HG03066 (cell line): ENCODE data around the gene TRIM67.

Source experiments
- ATAC-seq: cut with Tn5 transposase; IDR thresholded peaks from one replicate; pipeline ENCODE4 v1.9.1; 2021; ENCODE audit warnings: low read depth; ENCODE audit not compliant: unreplicated experiment

Gene TRIM67

DNA sequence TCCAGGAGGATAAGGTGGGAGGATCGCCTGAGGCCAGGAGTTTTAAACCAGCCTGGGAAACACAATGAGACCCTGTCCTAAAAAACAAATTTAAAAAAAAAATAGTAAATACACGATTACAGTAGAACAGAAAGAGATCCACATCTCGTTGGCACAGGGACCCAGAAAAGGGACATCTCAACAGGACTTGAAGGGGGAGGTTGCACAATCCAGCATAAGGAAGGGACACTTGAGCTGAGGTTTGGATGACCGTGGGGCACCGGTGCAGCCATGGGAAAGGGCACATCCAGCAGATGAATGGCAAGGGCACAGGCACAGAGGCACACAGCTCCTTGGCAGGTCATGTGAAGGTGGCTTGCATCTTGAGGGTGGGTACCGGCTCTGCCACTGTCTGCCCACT, 20.5 kb downstream of the TRIM67 start:
- ATAC-seq, result no peak

DNA sequence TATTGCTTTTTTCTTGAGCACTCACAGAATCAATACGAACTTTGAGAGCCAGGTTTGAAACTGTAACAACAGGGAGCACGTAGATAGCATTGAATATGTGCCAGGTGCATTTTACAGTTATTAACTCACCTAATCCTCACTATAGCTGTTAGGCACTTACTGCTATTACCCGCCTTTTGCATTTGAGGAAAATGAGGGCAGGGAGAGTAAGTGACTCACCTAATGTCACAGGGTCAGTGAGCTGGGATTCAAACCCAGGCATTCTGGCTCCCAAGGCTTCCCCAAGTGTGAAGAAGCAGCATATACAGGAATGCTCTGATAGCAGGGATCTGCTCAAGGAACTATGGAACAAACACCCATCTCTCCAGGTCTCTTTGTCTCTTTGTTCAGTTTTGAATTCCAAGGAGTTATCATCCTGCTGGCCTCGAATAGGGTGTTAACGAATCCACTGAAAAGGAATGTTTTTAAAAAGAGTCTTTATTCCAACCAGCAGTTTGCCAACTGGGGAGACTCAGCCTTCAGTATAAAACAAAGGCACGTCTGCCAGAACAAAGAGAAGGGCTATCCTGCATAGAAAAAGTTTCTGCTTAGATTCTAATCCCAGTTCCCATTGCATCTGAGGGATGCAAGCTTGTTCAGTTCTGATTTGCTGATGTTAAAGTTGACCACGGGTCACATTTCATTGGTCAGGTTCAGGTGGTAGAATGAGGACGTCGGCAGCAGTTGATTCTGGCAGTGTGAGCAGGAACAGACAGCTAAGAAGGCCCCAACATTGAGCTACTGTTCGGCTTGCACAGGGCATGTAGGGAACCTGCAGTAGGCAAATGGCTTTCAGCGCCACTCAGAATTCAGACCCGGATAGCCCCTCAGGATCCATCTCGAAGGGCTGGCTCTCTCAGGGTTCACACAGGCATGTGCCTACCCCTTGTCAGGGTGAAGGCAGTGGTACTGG, 22.1 kb downstream of the TRIM67 start:
- ATAC-seq, result no peak

DNA sequence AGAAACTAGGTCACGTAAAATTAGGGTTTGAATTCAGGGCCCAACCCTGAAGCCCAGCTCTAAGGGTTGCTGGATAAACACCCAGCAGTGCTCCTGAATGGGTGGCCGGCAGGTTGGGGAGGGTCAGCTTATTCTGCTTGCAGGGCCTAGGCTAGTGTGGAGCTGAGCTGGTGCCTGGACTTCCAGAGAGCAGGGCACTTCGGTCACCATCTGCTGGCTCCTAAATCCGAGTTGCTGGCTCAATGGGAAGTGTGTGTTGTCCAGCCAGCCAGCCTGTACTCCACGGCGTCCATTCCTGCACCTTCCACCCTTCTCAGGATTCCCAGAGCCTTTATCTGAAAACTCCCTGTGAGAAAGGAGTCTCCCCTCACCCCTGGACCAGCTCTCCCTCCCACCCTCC, 23.0 kb downstream of the TRIM67 start:
- ATAC-seq, result no peak

DNA sequence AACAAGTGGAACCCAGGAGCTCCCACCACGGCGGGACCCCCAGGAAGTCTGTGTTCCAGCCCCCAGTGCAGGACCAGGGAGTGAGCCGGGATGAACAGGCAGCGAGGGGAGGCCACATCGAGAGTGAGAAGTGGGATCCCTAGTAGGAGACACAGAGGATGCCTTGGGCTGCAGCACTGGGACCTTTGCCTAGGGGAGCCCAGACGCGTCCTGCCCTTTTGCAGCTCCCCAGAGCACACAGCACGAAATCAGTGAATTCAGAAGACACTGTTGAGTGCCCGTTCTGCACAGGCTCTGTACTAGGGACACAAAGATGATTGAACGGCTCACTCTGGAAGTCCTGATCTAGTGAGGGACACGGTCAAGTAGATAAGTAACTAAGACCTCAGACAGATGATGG, 23.5 kb downstream of the TRIM67 start:
- no peak for ATAC-seq

DNA sequence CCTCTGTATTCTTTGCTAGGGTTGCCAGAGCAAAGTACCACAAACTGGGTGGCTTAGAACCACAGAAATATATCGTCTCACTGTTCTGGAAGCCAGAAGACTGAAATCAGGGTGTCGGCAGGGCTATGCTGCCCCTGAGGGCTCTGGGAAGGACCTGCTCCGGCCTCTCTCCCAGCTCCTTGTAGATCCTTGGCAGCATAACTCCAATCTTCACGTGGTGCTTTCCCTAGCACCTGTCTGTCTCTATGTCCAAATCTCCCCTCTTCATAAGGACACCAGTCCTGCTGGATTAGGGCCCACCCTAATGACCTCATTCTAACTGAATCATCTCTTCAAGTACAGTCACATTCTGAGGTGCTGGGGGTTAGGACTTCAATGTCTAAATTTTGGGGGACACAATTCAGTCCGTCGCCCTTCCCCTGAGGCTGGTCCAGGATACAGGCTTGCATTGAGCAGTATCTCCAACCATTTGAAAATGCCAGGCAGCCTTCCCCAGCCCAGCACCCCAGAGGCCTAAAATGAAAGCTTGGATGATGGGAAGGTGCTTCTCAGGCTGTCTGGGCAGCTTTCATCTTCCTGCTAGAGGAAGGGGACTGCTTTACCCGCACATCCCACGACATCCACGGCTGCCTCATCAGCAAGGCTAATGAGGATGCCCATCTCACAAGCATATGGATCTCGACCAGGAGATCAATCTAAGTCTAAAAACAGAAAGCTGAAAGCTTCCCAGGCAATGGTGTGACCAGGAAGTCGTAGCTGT, 24.7 kb downstream of the TRIM67 start:
- no peak for ATAC-seq

DNA sequence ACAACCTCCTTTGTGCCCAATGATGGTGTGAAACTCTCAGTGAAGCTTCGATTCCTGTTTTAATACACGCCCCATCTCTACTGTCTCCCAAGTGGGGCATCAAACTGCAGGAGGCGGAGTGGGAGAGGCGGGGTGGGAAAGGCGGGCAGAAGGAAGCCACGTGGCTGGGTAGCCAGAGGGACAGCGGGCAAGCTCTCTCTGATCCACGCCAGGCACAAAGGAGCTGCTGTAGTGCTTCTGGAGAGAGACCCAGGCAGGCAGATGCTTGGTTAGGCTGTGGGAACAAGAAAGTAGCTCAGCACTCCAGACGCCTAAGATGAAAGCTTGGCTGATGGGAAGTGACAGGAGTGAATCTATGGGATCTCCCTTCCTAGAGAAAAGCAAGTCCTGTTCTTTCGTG, 25.7 kb downstream of the TRIM67 start:
- no peak for ATAC-seq

DNA sequence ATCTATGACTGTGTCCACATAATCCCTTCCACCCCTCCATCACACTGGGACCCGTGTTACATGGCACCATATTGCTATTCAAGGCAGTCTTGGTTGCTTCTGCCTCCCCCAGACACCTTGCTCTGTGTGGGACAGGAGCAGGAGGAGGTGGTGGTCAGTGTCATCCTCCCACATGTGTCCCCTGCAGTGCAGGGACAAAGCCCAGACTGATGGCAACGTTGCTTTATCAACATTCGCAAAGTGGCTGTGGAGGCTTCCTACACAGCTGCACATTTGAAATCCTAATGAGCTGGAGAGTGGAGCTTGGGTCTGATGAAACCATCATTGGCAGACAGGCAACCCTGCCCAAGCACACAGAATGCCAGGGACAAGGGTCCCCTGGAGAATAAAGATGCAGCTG, 26.2 kb downstream of the TRIM67 start:
- ATAC-seq, result no peak

DNA sequence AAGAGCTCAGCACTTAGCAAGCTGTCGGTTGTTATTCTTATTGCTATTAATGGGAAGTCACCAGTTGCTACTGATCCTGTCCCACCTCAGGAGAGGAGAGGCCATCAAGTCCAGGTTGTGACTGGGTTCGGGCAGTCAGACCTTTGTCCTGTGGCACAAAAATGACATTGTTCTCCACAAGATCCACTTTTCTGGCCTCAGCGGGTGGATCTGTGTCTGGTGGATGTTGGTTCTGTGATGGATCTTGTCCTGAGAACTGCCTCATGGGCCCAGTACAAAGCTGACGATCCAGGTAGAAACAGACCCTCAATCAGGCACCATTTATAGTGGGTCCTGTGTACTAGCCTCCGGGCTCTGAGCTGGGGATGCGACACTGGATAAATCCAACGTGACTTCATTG, 26.9 kb downstream of the TRIM67 start:
- ATAC-seq, result no peak

DNA sequence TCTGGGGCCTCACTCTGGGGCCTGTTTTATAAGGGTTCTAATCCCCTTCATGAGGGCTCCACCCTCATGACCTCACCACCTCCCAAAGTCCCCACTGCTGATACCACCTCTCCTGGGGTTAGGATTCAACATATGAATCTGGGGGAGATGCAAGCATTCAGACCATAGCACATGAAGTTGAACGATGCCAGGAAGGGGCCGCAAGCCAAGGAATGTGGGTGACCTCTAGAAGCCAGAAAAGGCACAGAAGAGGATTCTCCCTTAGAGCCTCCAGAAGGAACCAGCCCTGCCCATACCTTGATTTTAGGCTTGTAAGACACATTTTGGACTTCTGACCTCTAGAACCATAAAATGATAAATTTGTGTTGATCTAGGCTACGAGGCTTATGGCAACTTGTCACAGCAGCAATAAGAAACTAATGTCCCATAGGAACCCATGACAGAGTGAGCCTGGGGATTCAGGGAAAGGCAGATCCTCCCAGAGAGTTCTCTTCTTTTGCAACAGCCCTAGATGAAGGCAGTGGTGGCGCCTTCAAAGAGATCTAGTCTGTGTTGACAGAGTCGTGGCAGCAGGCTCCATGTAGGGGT, 27.9 kb downstream of the TRIM67 start:
- no peak for ATAC-seq

DNA sequence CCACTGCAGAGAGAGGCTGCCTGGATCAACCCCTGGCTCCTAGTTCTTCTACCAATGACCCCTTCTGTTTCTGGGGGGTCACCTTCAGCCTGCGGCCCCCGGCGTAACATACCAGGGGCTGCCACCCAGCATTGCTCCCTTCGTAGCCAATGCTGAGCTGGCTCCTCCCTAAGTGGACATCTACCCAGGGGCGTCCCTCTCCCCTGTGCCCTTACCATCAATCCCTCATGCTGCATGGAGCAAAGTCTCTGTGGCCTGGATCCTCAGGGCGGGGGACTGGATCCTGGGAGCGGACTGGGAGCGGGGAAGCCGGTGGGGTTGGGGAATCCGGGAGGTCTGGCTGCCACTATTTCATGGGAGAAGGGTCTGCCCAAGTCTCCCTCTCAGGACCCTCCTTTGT, 28.6 kb downstream of the TRIM67 start:
- no peak for ATAC-seq

DNA sequence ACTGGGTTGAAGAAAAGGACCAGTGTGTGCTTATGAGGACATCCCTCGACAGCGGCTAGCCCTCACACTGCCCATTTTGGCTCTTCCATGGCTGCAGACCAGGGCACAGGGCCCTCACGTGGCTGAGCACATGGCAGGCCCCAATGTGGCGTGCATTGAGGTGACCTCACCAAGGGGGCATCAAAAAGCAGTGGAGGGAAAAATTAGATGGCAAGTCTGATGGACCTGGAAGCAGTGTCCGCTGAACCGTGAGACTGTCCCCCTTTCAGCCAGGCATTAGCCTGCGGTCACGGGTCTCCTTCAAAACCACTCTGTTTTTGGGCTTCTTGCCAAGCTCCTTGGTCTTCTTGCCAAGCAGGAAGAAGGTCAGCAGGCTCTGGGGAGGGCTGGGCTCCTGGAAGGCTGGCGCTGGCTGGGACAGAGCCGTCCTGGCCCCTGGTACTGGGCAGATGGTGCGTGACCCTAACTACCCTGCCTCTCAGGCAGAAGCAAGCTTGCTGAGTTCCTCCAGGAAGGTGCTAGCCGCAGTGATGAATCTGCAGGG, 30.8 kb downstream of the TRIM67 start:
- no peak for ATAC-seq

DNA sequence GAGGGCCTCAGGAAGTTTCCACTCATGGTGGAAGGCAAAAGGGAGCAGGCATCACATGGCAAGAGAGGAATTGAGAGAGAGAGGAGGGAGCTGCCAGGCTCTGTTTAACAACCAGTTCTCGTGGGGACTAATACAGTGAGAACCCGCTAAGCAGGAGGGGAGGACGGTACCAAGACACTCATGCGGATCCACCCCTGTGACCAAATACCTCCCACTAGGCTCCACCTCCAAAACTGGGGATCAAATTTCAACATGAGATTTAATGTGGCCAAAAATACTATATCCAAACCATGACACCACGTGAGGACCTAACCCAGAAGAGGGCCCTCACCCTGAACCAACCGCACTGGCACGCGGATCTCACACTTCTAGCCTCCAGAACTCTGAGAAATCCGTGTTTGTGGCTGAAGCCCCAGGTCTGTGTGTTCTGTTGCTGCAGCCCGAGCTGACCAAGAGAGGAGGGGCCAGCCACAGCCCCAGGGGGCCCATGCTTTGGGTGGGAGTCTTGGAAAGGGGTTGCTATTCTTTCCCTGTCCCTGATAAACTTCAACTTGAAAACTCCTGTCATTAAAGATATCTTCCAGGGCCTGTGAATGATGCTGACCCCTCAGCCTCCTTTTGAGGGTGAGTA, 32.0 kb downstream of the TRIM67 start:
- no peak for ATAC-seq

DNA sequence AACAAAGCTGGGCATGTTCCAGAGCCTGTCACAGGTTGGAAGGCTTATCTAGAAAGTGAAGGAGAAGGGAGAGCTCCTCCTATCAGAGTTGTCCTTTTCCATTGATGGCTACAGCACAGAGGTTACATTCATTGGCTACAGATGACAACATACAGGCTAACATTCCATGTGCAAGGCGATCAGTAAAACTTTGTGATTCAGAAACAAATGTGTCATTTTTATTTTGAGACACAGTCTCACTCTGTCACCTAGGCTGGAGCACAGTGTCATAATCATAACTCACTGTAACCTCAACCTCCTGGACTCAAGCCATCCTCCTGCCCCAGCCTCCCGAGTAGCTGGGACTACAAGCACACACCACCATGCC, 32.6 kb downstream of the TRIM67 start:
- ATAC-seq, result no peak

DNA sequence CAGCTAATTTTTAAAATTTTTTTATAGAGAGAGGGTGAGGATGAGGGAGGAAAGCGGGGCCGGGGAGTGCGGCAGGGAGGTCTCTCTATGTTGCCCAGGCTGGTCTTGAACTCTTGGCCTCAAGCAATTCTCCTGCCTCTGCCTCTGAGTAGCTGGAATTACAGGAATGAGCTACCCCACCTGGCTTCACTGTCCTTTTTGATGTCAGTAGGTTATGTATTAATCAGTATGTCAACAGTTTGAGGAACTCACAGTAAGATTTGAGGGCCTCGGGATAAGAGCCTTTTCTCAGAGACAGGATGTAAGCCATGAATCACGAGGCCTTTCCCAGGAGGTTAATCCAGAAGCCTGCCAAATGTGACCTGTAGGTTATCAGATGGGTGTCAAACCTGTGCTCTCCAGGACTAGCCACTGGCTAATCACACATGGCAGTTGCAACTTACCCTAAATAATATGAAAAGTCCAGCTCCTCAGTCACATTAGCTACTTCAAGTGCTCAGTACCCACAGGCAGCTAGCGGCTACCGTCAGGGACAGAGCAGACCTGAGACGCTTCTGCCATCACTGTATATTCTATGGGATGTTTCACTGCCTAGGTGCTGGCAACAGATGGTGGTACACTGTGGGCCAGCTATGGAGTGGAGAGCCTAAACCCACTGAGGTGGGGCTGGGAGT, 33.1 kb downstream of the TRIM67 start:
- ATAC-seq, result no peak

DNA sequence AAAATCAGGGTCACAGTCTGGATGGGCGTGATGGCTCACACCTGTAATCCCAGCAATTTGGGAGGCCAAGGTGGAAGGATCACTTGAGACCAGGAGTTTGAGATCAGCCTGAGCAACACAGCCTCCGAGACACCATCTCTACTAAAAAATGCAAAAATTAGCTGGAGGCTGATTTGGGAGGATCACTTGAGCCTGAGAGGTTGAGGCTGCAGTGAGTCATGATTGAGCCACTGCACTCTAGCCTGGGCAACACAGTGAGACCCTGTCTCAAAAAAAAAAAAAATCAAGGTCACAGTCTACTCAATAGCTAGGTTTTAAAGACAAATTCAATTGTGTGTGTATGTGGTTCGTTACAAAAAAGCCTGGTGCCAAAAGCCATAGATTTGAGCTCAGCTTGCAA, 34.4 kb downstream of the TRIM67 start:
- no peak for ATAC-seq

DNA sequence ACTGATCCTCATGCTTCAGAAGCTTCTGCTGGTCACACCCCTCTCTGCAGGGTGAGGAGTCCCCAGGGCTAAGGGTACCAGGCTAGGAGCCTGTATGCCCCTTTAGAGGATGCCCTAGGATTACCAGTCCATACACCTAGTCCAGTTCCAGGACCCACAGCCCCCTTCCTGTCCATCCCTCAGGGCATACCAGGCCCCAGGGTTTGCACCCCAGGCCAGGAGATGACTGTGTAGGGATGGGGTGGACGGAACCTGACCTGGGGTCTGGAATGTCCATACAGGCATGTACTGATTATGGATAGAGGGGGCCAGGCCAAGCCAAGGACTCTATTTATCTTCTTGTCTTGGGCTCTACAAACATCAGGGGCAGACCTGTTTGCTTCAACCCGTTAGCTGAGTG, 34.9 kb downstream of the TRIM67 start:
- ATAC-seq, result no peak

DNA sequence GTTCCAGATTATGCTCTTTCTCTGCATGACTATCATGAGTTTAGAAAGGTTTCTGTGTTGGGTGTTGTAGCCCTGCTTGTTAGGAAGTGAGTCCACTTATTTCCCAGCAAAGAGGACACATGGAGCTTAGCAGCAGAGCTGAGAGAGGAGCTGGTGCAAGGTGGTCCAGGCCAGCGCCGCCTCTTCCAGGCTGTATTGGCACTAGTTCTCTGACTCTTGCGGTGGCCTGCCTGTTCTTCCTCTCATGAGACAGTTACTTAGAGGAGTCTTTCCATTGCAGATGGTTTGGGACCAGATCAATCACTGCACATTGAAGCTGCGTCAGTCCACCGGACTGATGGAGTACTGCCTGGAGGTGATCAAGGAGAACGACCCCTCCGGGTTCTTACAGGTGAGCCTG, 38.0 kb downstream of the TRIM67 start:
- no peak for ATAC-seq

DNA sequence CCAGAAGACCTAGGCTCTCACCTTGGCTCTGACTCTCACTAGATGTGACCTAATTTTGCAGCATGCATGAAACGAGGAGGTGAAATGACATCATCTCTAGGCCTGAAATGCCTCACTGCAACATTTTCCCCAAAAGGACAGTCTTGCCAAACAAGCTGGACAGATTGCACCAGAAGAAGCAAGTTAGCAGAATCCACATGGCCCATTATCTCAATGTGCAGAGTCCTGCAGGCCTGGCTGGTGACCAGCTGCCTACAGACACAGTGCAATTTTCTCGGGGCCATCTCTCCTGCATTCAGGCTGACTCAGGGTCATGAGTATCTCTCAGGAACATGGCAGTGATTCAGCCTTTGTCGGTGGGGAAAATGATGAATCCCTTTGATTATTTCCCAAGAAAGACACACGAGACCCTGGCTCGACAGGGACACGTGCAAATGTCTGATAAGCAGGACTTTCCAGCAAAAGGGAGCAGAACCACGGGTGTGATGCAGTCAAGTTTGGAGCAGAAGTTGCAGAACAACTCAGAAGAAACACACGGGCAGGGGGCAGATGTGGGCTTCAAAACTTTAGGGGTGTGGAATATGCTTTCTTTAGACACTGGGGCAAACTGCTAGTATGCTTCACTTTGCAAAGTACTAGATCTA, 38.7 kb downstream of the TRIM67 start:
- no peak for ATAC-seq

DNA sequence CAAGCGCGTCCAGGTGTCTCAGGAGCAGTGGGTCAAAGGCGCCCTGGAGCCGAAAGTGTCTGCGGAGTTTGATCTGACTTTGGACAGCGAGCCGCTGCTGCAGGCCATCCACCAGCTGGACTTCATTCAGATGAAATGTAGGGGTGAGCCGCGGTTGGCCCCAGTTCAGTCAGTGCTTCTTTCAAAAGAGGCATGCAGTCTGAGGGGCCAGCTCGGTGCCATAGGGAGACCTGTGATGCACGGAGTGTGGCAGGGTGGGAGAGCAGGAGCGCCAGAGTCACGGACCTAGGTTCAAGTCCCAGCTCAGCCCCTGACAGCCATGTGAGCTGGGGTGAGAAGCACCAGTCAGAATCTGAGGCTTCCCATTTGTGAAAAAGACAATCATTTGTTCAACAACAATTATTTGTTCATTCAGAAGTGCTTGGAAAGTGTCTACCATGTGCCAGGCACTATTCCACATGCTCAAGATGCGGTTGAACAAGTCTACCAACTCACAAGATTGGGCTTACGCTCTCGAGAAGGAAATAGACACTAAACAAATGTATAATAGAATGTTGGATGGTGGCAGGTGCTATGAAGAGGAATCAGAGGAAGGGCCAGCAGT, 39.6 kb downstream of the TRIM67 start:
- ATAC-seq, result no peak
